Raji (cell line): ENCODE measurements around the gene SH3PXD2B.

ENCODE experiments used
- POLR2A ChIP-seq: IDR thresholded peaks from 2 replicates; pipeline ENCODE4 v1.6.1; 2011; ENCODE audit warnings: low read depth, low read length, control low read depth; ENCODE audit not compliant: insufficient read depth

Gene SH3PXD2B

DNA sequence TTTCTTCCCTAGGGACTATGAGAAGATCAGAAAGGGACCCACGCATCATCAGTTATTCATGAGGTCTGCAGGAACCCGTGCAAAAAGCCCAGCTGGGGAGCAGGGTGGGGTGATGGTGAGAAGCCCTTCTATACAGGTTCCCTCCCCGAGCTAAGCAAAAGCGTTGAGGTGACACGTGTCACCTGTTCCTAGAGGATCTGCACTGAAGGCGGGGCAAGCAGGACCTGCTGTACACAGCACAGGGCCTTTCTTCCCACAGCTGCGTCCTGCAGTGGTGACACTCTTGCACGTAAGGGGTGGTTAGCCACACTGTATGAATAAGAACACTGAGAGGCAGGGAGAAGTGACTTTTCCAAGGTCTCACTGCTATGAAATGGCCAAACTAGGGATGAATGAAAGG lies 37.2 kb upstream of the SH3PXD2B start:
- no peak for TF ChIP-seq POLR2A

DNA sequence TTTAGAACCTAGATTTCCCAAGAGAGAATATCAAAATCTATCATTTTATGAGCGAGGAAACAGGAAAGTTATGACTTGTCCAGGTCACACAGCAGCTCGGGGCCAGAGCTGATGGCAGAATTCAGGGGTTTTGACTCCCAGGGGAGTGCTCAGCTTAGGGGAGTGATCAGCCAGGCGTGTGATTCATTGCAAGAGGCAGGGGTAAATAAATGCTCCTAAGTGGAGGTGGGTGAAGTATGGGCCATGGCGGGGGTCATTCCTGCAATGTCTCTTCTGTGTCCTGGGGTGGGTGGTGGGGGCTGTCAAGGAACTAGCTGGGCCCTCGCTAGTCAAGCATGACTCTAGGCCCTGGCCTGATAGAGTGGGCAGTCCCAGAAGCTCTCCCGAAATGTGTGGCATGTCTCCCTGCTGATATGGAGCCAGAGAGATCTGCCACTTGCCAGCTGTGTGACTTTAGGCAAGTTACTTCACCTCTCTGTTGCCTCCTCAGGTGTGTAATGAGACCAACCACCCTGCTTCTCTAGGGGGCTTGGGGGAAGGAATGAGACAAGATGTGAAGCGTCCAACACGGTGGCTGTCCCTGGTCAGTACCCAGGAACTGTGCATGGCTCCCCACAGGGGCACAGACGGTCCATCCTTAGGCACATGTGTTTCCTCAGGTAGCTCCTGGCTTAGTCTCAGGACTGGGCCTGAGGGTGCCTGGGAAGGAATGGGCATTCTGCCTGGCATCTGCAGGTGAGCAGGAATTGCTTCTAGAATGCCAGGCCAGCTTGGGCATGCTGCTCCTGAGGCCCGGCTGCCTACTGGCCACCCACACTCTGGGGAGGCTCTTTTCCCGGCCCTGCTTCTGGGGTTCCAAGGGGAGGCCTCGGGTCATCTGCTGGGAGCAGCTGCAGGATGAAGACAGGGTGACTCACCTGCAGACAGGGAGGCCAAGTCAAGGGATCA lies 36.5 kb upstream of the SH3PXD2B start:
- no peak for TF ChIP-seq POLR2A

DNA sequence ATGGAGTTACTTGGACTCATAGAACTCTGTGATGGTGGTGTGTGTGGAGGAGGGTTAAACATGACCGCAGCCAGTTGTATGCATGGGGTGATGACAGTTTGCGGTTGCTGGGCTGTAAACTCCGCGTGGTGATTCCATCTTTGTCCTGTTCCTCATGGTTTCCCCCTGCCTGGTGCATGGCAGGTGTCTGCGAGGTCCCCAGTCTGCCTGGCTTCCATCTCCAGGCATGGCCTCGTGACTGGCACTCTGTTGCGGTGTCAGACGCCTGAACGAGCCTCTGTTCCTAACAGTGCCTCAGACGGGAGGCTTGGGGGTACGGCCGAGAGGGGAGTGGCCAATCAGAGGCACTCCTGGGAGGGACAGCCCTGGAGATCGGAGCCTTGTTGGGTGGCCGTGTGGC lies 33.9 kb upstream of the SH3PXD2B start:
- TF ChIP-seq POLR2A, result no peak

DNA sequence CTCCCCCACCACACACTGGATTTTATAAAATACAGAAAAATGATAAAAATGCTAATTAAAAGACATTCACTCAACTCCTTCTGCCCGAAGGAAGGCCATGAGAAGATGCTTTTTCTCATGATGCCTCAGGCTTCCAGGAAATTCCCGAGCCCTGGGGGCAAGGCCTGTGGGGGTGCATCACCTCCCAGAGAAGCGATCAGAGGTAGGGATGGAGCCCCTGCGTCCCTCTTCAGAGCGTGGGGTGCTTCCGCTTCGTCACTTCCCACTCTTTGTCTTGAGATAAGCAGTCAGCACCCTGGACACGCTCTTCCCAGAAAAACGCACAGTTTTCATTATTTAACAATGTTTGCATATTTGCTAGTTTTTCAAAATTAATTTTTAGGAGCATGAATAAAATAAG lies 33.3 kb upstream of the SH3PXD2B start:
- no peak for TF ChIP-seq POLR2A

DNA sequence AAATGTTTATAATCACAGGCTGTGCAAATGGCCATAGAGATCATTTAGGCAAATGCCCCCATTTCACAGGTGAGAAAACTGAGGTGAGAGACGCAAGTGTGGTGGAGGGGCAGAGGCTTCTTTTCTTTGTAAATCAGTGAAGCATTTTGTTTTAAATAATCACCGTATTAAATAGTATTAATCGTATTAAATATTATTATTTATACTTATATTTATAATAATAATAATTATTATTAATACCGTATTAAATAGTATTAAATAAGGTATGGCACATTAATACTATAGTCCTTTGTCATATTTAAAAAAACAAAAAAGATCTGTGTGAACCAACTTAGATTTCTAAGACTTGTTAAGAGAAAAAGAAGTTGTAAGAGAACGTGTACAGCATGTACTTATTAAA lies 32.6 kb upstream of the SH3PXD2B start:
- TF ChIP-seq POLR2A, result no peak

DNA sequence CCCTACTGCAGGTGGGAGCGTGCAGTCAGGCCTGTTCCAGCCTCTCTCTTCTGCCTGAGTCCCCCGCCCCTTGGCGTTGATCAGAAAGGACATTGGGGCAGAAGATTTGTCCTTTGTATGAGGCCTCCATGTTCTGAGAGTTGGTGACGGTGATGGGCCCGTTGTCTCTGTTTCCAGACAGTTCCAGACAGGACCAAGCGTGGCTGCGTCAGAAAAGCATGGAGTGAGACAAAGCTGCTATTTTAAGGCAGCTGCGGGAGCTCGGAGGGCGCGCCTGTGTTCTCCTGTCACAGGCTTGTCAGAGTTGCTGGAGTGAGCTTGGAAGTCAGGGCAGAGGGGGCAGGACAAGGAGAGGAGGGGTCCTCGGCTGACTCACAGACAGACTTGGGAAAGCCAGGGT lies 32.1 kb upstream of the SH3PXD2B start:
- no peak for TF ChIP-seq POLR2A

DNA sequence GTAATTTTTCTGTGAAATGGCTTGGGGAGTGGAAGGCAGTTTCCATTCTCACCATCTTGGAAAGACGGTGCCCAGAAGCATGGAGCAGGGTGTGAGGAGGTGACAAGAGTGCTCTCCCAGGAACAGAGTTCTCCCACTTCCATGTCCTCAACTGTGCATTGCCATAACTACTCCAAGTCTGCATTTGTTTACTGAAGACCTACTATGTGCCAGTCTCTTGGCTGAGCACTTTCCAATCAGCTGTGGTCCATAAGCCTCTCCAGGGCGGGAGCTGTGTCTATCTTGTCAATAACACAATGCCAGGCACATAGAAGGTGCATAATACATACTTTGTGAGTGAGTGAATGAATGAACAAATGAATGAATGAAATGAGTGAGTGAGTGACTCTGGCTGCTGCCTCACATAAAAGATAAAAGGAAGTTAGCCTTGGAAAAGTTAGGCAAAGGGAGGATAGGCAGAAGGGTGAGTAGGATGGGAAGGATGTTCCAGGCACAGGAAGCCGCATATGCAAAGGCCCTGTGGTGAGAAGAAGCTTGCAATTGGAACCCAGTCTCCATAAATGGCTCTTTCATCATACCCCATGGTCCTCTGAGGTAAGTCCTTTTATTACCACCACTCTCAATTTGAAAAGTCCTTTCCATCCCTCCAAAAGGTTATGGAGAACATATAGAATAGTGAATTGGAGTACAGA lies 31.3 kb upstream of the SH3PXD2B start:
- TF ChIP-seq POLR2A, result no peak

DNA sequence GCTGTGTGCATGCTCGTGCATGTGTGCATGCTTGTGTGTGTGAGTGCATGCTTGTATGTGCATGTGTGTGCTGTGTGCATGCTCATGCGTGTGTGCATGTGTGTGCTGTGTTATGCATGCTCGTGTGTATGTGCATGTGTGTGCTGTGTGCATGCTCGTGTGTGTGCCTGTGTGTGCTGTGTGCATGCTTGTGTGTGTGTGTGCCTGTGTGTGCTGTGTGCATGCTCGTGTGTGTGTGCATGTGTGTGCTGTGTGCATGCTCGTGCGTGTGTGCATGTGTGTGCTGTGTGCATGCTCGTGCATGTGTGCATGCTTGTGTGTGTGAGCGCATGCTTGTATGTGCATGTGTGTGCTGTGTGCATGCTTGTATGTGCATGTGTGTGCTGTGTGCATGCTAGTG lies 30.3 kb upstream of the SH3PXD2B start:
- TF ChIP-seq POLR2A, result no peak

DNA sequence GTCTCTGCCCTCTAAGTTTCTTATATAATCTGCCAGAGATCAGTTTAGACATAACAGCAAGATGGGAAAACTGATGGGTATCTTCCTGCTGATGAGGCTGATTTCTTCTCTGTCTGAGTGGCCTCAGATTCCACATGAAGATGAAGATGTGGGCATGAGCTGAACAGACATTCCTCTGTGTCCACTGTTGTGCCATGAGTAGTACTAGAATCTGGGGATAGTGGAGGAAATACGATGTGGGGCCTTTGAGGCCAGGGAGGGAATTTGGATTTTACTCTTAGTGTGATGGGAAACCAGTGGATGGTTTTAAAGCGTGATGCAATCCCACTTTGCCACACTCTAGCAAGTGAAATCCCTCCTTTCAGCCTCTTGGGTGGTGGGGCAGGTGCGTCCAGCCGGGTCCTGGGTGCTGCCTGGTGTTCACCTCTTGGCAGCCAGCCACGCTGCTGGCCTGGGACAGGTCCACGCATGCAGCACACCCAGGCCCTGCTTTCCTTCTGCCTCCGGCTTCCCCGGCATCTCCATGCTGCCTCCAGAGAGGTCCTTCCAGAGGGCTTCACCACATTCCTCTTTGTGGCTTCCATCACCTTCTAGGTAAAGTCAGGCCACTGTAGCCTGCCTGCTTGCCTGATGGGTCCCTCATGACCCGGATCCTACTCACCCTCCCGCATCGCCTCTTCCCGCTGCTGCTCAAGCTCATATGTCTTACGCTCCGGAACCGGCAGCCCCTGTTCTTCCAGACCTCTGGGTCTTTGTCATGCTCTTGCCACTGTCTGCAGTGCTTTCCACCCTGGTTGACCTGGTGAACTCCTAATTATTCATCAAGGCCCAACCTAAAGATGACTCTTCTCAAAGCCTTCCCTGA lies 28.1 kb upstream of the SH3PXD2B start:
- no peak for TF ChIP-seq POLR2A

DNA sequence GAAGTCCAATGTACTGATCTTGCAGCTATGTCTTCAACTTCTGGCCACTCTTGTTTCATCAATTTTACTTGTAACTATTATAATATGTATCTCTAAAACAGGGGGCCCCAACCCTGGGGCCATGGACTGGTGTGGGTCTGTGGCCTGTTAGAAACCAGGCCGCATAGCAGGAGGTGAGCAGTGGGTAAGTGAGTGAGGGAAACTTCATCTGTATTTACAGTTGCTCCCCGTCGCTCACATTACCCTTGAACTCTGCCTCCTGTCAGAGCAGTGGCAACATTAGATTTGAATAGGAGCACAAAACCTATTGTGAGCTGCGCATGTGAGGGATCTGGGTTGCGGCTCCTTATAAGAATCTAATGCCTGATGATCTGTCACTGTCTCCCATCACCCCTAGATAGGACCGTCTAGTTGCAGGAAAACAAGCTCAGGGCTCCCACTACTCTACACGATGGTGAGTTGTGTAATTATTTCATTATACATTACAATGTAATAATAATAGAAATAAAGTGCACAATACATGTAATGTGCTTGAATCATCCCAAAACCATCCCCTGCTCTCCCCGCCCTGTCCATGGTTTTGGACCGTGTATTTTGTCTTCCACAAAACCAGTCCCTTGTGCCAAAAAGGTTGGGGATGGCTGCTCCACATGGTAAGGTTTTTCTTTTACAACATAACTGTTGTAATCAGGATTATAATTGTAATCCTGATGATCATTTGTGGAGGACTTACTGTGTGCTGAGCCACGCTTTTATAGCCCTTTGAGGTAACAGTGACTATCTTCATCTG lies 26.9 kb upstream of the SH3PXD2B start:
- no peak for TF ChIP-seq POLR2A

DNA sequence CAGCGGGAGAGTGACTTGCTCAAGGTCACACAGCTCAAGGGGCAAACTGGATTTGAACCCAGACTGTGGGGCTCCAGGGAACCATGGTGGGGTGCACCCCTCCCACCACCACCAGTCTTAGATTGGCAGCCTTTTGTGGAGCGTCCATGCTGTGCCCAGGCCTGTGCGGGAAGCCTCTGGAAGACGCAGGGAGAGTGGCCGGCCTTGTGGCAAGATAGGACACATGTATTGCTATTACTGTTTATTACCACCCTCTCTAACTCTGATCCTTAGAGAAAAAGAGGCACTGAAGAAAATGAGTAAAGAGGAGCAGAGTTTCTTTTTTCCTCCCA lies 25.4 kb upstream of the SH3PXD2B start:
- TF ChIP-seq POLR2A, result no peak

DNA sequence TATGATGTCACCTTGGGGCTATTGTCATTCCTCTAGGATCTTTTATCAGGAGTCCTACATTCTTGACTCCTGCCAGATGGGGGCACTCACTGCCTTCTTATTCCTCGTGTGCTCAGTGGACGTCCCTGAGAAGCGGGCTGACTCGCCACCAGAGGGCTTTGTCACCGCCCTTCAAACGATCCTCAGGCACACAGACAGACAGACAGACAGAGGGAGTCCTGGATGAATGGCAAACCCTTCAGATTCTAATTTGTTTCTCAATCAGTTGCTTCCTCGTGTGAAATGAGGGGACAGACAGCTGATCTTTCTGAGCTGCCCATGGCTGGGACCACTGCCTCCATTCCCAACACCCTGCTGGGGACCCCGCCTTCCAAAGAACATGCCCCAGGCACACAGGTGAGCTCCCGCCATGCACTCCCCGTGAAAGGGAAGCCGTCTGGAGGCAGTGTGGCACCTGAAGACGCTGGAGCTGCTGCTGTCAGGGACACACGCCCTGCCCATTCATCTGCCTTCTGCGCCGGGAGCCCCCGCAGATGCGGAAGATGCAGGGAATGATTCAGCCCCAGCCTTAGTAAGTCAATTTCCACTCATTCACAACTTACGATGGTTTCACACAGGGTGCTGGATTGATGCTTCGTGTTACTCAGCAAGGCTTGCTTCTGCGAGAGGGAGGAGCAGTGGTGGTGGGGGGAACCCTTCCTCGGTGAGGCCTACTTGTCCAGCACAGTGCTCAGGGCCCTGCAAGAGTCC lies 24.9 kb upstream of the SH3PXD2B start:
- TF ChIP-seq POLR2A, result no peak

DNA sequence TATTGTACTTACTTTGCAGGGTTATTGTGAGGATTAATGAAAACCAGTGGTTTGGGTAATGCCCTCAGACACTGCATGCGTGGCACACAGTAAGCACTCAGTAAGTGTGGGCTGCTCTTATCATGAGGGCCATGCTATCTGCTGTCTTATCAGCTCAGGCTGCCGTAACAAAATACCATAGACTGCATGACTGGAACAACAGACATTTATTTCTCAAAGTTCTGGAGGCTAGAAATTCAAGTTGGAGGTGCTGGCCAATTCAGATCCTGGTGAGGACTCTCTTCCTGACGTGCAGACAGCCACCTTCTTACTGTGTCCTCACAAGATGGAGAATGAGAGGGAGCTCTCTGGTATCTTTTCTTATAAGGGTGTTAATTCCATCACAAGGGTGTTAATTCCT lies 23.9 kb upstream of the SH3PXD2B start:
- TF ChIP-seq POLR2A, result no peak

DNA sequence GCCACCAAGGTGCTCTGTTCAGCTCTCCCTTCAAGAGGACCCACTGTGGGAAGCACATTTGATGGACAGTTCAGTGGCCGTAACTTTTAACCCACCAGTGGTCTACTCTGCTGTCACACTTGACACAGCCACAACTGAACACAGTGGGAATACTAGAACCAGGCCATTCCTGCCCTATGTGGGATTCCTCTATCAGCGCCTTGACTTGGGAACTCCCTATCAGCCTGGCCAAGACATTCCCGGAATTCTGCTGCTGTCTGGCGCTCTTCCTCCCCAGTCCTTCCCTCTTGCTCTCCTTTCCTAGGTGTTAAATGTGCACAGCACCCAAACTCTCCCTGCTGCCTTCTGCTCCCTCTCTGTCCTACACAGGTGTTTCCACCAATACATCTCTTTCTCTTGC lies 23.1 kb upstream of the SH3PXD2B start:
- TF ChIP-seq POLR2A, result no peak
